Urinary bladder (tissue), 4 donors: ENCODE data around the gene RPA1. TPM values are rescaled to one million over a fixed set of nuclear protein-coding genes. Genes with fewer than 3 reads are reported as not detected.
"Not testable (repeated sequence)": the region's sequence is repeated elsewhere in the genome, so short reads cannot be mapped to it uniquely, and the experiment has no call there.

Source experiments
- DNase-seq: peaks from one replicate; pipeline ENCODE4 v3.0.0-alpha.2; 2015; ENCODE audit errors: extremely low spot score
- H3K27ac ChIP-seq: one replicate; pipeline ENCODE4 v1.5.1; 2013; ENCODE audit warnings: low read depth, mild to moderate bottlenecking, moderate library complexity
- H3K36me3 ChIP-seq: one replicate; pipeline ENCODE4 v1.6.1; 2013; ENCODE audit warnings: mild to moderate bottlenecking, moderate library complexity; ENCODE audit not compliant: insufficient read depth
- H3K4me1 ChIP-seq: one replicate; pipeline ENCODE4 v1.6.1; 2013; ENCODE audit warnings: mild to moderate bottlenecking, moderate library complexity; ENCODE audit not compliant: insufficient read depth
- H3K4me3 ChIP-seq: one replicate; pipeline ENCODE4 v1.5.1; 2013; ENCODE audit warnings: low read depth, low read length
- WGBS: extraction: QIAGEN DNeasy Blood & Tissue Kit; methylation state at CpG from one replicate; pipeline ENCODE4 v1.1.7; 2013; 5-methylcytosine and 5-hydroxymethylcytosine counted together
- polyA plus RNA-seq: library from polyadenylated mRNA; stranded (reverse); fragments of 200-250 nt; gene quantifications from one replicate; pipeline ENCODE4 v1.2.3, GENCODE V29; 2013
- total RNA-seq: library from RNA; depleted of rRNA; stranded (reverse); fragments of >200 nt; gene quantifications from one replicate; pipeline ENCODE4 v1.2.3, GENCODE V29; 2014
- donor health status: healthy with polysubstance abuse.
- donor health status: healthy.

RPA1 gene
- total and polyA plus RNA-seq, 2 donors, result 23.9 to 46.3 TPM

DNA sequence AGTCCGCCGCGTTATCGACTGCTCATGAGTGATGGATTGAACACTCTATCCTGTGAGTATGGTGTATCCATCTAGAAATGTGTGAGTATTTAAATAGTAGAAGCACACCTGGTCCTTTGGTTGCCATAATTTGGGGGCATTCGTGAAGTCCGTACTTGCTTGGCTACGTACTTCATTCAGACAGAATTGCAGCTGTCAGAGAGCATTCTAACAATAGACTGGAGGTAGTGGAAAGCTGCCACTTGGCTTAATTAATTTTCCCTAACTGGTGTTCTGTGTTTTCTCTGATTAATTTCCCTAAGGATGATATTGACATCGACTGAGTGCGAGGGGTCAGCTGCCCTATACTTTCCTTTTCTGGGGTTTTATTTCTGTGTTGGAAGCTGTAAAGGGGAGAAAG is 14.1 kb downstream of the RPA1 start:
- no peak for DNase-seq
- Histone ChIP-seq H3K4me3 (no peak overlapping the region), H3K27ac (no peak overlapping the region), H3K4me1 (no peaks in the 10 kb centered on the region), H3K36me3 (peaks cover 3% of the 10 kb centered on the region)
- 96% methylated on average over 9 of the region's 9 CpGs for WGBS

DNA sequence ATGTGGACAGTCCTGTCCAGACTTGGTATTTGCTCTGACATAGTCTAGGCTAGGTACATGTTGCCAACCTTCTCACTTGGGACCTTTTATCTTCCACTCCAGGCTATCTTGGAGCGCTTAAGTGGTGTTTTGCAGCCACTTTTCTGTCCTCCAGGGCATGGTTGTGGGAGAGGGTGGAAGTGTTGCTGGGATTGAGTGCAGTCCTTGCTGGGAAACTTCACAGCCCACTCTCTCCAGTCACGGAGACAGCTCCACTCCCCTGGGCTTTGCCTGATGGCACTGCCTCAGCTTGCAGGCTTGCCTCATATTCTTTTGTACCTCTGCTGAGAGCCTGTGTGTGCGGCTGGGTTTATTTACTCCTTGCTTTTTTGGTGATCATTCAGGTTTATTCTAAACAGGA is 17.4 kb downstream of the RPA1 start:
- Histone ChIP-seq H3K36me3 (peaks cover 3% of the 10 kb centered on the region), H3K4me1 (no peaks in the 10 kb centered on the region), H3K4me3 (no peak overlapping the region), H3K27ac (no peak overlapping the region)
- no peak for DNase-seq
- 86% methylated on average over 3 of the region's 3 CpGs for WGBS

- Histone ChIP-seq H3K4me3 (no peak overlapping the region), H3K27ac (no peak overlapping the region), H3K36me3 (no peaks in the 10 kb centered on the region), H3K4me1 (no peaks in the 10 kb centered on the region)
- no peak for DNase-seq
- 85% methylated on average over 6 of the region's 6 CpGs for WGBS
Measured at GRCh38 chr17:1852327-1852726, 22.5 kb downstream of the RPA1 start.

- DNase-seq, result no peak
- no peak overlapping the region for H3K4me3 ChIP-seq
- H3K27ac ChIP-seq, result no peak overlapping the region
- no peaks in the 10 kb centered on the region for H3K4me1 ChIP-seq
- H3K36me3 ChIP-seq, result no peaks in the 10 kb centered on the region
- WGBS, result 88% methylated on average over 3 of the region's 3 CpGs
Measured at GRCh38 chr17:1853698-1854097, 23.9 kb downstream of the RPA1 start.

- not testable (repeated sequence) for H3K4me3 ChIP-seq, H3K36me3 ChIP-seq, H3K27ac ChIP-seq, DNase-seq, H3K4me1 ChIP-seq
- 94% methylated on average over 8 of the region's 8 CpGs for WGBS
Measured at GRCh38 chr17:1856462-1856861, 26.7 kb downstream of the RPA1 start.

DNA sequence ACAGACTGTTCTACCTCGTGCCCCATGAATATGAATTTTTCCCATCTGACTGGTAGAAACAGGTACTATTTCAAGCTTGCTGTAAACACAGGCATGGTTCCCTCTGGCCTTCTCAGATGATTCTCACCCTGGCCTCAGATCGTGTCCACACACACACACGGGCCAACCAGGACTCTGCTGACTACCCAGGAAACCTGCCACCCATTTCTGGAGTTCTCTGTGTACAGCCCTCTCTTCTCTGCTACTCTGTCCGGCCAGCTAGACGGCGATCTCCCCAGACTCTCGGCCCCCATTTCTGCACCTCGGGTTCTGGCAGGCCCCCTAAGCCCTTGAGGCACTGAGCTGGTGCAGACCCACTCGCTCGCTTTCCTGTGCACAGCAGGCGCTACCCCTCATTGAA is 31.2 kb downstream of the RPA1 start:
- Histone ChIP-seq H3K27ac (no peak overlapping the region), H3K4me1 (no peaks in the 10 kb centered on the region), H3K4me3 (no peak overlapping the region), H3K36me3 (no peaks in the 10 kb centered on the region)
- 81% methylated on average over 11 of the region's 11 CpGs for WGBS
- no peak for DNase-seq

DNA sequence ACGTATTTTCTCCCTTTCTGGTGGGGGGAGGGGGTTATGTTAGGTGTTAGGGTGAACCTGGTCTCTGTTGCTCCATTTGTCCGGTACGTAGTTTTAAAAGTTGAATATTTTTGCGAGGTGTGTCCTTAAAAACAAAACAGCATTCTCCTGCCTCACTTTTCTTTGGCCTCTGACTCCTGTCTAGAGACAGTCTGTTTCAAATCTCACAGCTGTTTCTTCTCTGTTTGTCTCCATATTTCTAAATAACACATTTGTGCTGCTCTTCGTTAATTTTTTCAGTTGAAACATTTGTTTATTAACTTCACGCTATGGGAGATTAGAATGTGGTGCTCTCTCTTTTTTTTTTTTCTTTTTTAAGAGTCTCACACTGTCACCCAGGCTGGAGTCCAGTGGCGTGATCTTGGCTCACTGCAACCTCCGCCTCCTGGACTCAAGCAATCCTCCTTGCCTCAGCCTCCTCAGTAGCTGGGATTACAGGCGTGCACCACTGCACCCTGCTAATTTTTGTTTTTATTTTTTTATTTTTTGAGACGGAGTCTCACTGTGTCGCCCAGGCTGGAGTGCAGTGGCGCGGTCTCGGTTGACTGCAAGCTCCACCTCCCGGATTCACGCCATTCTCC is 31.7 kb downstream of the RPA1 start:
- Histone ChIP-seq H3K36me3 (no peaks in the 10 kb centered on the region), H3K4me1 (no peaks in the 10 kb centered on the region), H3K4me3 (no peak overlapping the region), H3K27ac (no peak overlapping the region)
- no peak for DNase-seq
- WGBS, result 83% methylated on average over 16 of the region's 16 CpGs

GRCh38 chr17:1865252-1866037 is 35.6 kb downstream of the RPA1 start:
- no peak overlapping the region for H3K4me3 ChIP-seq
- 86% methylated on average over 17 of the region's 17 CpGs for WGBS
- no peak for DNase-seq
- H3K27ac ChIP-seq, result no peak overlapping the region
- no peaks in the 10 kb centered on the region for H3K36me3 ChIP-seq
- no peaks in the 10 kb centered on the region for H3K4me1 ChIP-seq

DNA sequence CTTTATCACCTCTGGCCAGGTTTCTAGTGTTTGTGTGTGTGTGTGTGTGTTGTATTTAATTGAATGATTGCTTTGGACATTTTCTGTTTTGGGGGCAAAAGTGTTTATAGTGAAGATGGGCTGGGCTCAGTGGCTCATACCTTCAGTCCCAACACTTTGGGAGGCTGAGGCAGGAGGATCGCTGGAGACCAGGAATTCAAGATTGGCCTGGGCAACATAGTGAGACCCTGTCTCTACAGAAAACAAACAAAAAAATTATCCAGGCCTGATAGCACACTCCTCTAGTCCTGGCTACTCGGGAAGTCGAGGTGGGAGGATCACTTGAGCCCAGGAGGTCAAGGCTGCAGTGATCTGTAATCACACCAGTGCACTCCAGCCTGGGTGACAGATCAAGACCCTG is 37.5 kb downstream of the RPA1 start:
- Histone ChIP-seq H3K4me1 (peaks cover 2% of the 10 kb centered on the region), H3K27ac (no peak overlapping the region), H3K36me3 (peaks cover 2% of the 10 kb centered on the region), H3K4me3 (no peak overlapping the region)
- WGBS, result 90% methylated on average over 3 of the region's 3 CpGs
- no peak for DNase-seq

DNA sequence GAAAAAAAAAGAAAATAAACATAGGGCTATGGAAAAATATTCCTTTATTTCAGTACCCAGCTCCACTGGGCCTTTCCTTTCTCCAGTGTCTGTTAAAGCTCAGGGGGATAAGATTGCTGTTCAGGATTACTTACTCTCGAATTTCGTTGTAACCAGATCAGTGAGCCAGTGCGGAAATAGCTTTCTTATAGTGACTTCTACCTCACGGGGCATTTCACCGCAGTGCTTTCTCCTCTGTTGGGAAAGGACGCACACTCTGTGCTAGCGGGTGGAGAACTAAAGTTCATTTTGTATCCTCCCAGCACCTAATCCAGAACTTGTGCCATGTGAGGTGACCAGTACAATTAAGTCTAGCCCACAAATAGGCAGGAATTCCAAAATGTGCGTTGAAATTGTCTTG is 38.3 kb downstream of the RPA1 start:
- 88% methylated on average over 8 of the region's 8 CpGs for WGBS
- H3K27ac ChIP-seq, result no peak overlapping the region
- peaks cover 2% of the 10 kb centered on the region for H3K36me3 ChIP-seq

GRCh38 chr17:1870592-1870991 is 40.8 kb downstream of the RPA1 start:
- Histone ChIP-seq H3K36me3 (peaks cover 5% of the 10 kb centered on the region), H3K27ac (no peak overlapping the region), H3K4me3 (no peak overlapping the region), H3K4me1 (peaks cover 2% of the 10 kb centered on the region)
- DNase-seq, result no peak
- 68% methylated on average over 3 of the region's 3 CpGs for WGBS

More for the DNA sequence above, 38.3 kb downstream of the RPA1 start:
- DNase-seq, result no peak
- Histone ChIP-seq H3K4me3 (no peak overlapping the region), H3K4me1 (peaks cover 2% of the 10 kb centered on the region)

DNA sequence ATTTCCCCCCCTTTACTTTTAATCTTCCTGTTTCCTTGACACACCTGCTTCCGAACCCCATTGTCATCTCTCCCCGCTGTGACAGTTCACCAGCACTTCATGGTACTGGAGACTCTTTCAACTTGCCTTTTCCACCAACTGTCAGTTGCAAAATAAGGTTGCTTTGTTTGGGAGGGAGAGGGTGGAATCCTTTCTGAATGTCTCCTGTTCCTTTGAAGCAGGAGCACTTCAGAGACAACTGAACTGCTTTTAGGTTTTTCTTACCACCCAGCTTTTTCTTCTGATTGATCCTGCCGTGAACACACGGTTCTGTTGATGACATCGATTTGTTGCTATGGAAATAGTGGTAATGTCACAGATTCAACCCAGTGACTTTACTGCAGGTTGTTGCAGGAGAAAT is 42.0 kb downstream of the RPA1 start:
- Histone ChIP-seq H3K27ac (no peak overlapping the region), H3K4me1 (peaks cover 2% of the 10 kb centered on the region), H3K4me3 (no peak overlapping the region), H3K36me3 (peaks cover 5% of the 10 kb centered on the region)
- DNase-seq, result no peak
- 76% methylated on average over 5 of the region's 5 CpGs for WGBS

DNA sequence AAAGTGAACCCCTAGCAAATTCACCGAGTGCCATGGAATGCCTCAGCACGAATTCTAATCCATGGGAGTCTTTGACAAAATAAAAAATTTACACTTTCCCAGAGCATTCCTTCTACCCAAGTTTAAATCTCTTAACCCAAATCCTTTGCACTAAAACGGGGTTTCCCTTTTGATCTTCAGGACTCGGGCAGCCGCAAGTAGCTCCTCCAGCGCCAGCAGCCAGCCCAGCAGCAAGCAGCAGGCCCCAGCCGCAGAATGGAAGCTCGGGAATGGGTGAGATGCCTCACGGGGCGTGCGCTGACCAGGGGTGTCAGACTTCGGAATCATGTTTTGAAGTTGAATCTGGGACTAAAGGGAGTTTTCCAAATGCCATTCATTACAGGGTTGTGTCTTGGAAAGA is 42.4 kb downstream of the RPA1 start:
- peaks cover 5% of the 10 kb centered on the region for H3K36me3 ChIP-seq
- no peak overlapping the region for H3K27ac ChIP-seq
- H3K4me3 ChIP-seq, result no peak overlapping the region
- 93% methylated on average over 12 of the region's 12 CpGs for WGBS
- no peak for DNase-seq
- peaks cover 2% of the 10 kb centered on the region for H3K4me1 ChIP-seq

- H3K27ac ChIP-seq, result no peak overlapping the region
- H3K4me3 ChIP-seq, result no peak overlapping the region
- peaks cover 5% of the 10 kb centered on the region for H3K36me3 ChIP-seq
- H3K4me1 ChIP-seq, result peaks cover 2% of the 10 kb centered on the region
- 87% methylated on average over 4 of the region's 4 CpGs for WGBS
- no peak for DNase-seq
Measured at GRCh38 chr17:1872976-1873375, 43.2 kb downstream of the RPA1 start.
